SU-DHL-6 (cell line): ENCODE data around the gene STPG3.

ENCODE experiments used
- H2AFZ ChIP-seq: fragments of 200-600 bp; sonication (generic); 2 replicates; pipeline ENCODE4 v1.6.1; 2014; ENCODE audit warnings: low read depth, mild to moderate bottlenecking, moderate library complexity, mixed read lengths, antibody characterized with exemption, low read length; ENCODE audit not compliant: severe bottlenecking
- H3F3A ChIP-seq: fragments of 200-600 bp; shearing (Covaris generic); 2 replicates; pipeline ENCODE4 v1.6.0; 2016; ENCODE audit warnings: antibody characterized with exemption, mild to moderate bottlenecking; ENCODE audit not compliant: insufficient read depth
- H3K27ac ChIP-seq: fragments of 200-600 bp; sonication (generic); 2 replicates; pipeline ENCODE4 v1.5.1; 2016; ENCODE audit warnings: low read depth, mild to moderate bottlenecking, low read length, moderate library complexity, mixed read lengths
- H3K27me3 ChIP-seq: fragments of 200-600 bp; sonication (generic), shearing (Covaris generic); 2 replicates; pipeline ENCODE4 v1.6.0; 2014; ENCODE audit warnings: mild to moderate bottlenecking, low read length
- H3K36me3 ChIP-seq: fragments of 200-600 bp; sonication (generic); 2 replicates; pipeline ENCODE4 v1.6.1; 2014; ENCODE audit warnings: mild to moderate bottlenecking, low read length, mixed read lengths
- H3K4me2 ChIP-seq: fragments of 300-600, 200-600 bp; shearing (Covaris generic), sonication (generic); 2 replicates; pipeline ENCODE4 v1.6.0; 2014; ENCODE audit warnings: low read length, low read depth, mild to moderate bottlenecking; ENCODE audit not compliant: poor library complexity, severe bottlenecking
- H3K4me3 ChIP-seq: fragments of 200-600 bp; sonication (generic); 2 replicates; pipeline ENCODE4 v1.5.1; 2014; ENCODE audit warnings: antibody characterized with exemption, low read length, mild to moderate bottlenecking, mixed read lengths; ENCODE audit not compliant: insufficient read depth, poor library complexity, severe bottlenecking
- H3K79me2 ChIP-seq: fragments of 200-600 bp; sonication (generic); 2 replicates; pipeline ENCODE4 v1.6.1; 2014; ENCODE audit warnings: mild to moderate bottlenecking, low read length, moderate library complexity; ENCODE audit not compliant: insufficient read depth
- H3K9ac ChIP-seq: fragments of 200-600 bp; sonication (generic); 2 replicates; pipeline ENCODE4 v1.7.0; 2014; ENCODE audit warnings: mild to moderate bottlenecking, low read length
- H3K9me2 ChIP-seq: fragments of 200-600 bp; sonication (generic); replicated peaks from 2 replicates; pipeline ENCODE4 v1.6.1; 2014; ENCODE audit warnings: low read length; ENCODE audit not compliant: insufficient read depth
- H3K9me3 ChIP-seq: fragments of 200-600 bp; sonication (generic); 2 replicates; pipeline ENCODE4 v1.6.1; 2014; ENCODE audit warnings: low read length, mixed read lengths; ENCODE audit not compliant: insufficient read depth
- H4K20me1 ChIP-seq: fragments of 200-600 bp; sonication (generic); 2 replicates; pipeline ENCODE4 v1.6.1; 2014; ENCODE audit warnings: low read depth, mild to moderate bottlenecking, antibody characterized with exemption, low read length, moderate library complexity, mixed read lengths
- EZH2phosphoT487 ChIP-seq: fragments of 200-600 bp; sonication (generic), shearing (Covaris generic); conservative IDR thresholded peaks from 2 replicates; pipeline ENCODE4 v1.6.1; 2018; ENCODE audit warnings: mild to moderate bottlenecking, antibody characterized with exemption, low read length, moderate library complexity, mixed read lengths
- TF ChIP-seq, protein P1 (sequence below): fragments of 200-600 bp; sonication (generic); IDR thresholded peaks from one replicate; pipeline ENCODE4 v1.5.1; 2017; ENCODE audit warnings: antibody characterized with exemption, mild to moderate bottlenecking, low read length, moderate library complexity; ENCODE audit not compliant: insufficient read depth, poor library complexity, severe bottlenecking

STPG3 gene

DNA sequence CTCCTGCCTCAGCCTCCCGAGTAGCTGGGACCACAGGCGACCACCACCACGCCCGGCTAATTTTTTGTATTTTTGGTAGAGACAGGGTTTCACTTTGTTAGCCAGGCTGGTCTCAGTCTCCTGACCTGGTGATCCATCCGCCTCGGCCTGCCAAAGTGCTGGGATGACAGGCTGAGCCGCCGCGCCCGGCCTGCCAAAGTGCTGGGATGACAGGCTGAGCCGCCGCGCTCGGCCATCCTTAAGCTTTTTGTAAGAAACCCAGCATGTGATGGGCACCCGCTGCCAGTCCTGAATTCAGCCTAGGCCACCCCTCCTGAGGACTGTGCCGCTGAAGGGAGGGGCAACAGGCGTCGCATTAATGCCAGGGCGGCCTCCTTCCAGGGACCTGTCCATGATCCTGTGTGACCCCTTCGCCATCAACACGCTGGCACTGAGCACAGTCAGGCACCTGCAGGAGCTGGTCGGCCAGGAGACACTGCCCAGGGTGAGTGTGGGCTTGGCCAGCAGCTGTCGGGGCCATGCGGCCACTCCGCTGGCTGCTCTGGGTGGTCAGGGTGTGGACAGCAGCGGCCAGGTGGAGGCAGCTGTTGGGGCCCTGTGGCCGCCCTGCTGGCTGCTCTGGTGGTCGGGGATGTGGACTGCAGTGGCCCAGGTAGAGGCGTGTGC lies 14.5 kb downstream of the STPG3 start:
- Histone ChIP-seq H3K9me3 (no peaks in the 10 kb centered on the region), H3K27ac (no peak overlapping the region), H3F3A (0 out of 2 replicates have a peak, but pooled peaks cover 9% of the 10 kb centered on the region), H3K36me3 (no peaks in the 10 kb centered on the region), H4K20me1 (no peaks in the 10 kb centered on the region), H3K9ac (no peak overlapping the region), H3K4me2 (no peak overlapping the region), H3K9me2 (no peaks in the 10 kb centered on the region), H3K27me3 (no peaks in the 10 kb centered on the region), H3K4me3 (no peak overlapping the region), H3K79me2 (no peaks in the 10 kb centered on the region), H2AFZ (no peak overlapping the region)
- no peak for TF ChIP-seq EZH2phosphoT487
- TF ChIP-seq, protein P1, sequence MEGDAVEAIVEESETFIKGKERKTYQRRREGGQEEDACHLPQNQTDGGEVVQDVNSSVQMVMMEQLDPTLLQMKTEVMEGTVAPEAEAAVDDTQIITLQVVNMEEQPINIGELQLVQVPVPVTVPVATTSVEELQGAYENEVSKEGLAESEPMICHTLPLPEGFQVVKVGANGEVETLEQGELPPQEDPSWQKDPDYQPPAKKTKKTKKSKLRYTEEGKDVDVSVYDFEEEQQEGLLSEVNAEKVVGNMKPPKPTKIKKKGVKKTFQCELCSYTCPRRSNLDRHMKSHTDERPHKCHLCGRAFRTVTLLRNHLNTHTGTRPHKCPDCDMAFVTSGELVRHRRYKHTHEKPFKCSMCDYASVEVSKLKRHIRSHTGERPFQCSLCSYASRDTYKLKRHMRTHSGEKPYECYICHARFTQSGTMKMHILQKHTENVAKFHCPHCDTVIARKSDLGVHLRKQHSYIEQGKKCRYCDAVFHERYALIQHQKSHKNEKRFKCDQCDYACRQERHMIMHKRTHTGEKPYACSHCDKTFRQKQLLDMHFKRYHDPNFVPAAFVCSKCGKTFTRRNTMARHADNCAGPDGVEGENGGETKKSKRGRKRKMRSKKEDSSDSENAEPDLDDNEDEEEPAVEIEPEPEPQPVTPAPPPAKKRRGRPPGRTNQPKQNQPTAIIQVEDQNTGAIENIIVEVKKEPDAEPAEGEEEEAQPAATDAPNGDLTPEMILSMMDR: no peak

DNA sequence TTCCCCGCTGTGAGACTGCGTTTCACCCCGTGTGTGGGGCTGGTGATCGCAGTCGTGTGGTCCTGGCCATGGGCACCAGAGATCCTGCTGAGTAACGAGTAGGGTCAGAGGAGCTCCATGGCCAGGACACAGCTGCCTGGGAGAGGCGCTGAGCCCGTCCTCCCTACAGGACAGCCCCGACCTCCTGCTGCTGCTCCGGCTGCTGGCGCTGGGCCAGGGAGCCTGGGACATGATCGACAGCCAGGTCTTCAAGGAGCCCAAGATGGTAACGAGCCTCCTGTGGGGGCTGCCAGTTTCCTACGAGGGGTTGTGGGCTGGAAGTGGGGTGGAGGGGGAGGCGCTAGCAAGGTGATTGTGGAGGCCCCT lies 15.1 kb downstream of the STPG3 start:
- no peaks in the 10 kb centered on the region for H3K79me2 ChIP-seq
- H3K9ac ChIP-seq: no peak overlapping the region
- no peak overlapping the region for H3K4me3 ChIP-seq
- H4K20me1 ChIP-seq: no peaks in the 10 kb centered on the region
- H3K4me2 ChIP-seq: no peak overlapping the region
- H3K36me3 ChIP-seq: no peaks in the 10 kb centered on the region
- no peak overlapping the region for H2AFZ ChIP-seq
- no peaks in the 10 kb centered on the region for H3K27me3 ChIP-seq
- no peaks in the 10 kb centered on the region for H3K9me2 ChIP-seq
- H3K27ac ChIP-seq: no peak overlapping the region
- no peak for TF ChIP-seq EZH2phosphoT487
- TF ChIP-seq, protein P1: no peak
- 0 out of 2 replicates have a peak, but pooled peaks cover 9% of the 10 kb centered on the region for H3F3A ChIP-seq
- no peaks in the 10 kb centered on the region for H3K9me3 ChIP-seq

DNA sequence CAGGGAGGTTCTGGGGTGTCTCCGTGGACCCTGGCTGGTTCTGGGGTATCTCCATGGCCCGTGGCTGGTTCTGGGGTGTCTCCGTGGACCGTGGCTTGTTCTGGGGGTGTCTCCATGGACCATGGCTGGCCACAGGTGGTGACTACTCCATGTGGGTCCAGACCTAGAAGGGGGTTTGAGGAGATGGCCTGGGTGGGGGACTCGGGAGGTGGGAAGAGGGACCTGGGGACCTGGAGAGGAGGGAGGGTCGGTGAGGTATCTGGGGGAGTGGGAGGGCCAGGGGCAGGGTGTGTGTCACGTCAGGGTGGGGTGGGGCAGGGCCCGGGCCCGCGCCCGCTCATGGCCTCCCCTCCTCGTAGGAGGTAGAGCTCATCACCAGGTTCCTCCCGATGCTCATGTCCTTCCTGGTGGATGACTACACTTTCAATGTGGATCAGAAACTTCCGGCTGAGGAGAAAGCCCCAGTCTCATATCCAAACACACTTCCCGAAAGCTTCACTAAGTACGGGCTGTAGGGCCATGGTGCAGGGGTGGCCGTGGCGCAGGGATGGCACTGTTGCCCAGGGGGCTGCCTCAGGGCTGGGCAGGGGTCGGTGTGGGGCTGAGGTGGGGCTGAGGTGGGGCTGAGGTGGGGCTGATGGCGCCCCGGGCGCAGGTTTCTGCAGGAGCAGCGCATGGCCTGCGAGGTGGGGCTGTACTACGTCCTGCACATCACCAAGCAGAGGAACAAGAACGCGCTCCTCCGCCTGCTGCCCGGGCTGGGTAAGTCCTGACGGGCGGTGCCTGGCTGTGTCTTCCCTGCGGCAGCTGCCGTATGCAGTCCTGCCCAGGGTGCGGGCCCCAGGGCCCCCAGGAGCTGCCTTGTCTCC lies 15.7 kb downstream of the STPG3 start:
- H3K9me2 ChIP-seq: no peaks in the 10 kb centered on the region
- H4K20me1 ChIP-seq: no peaks in the 10 kb centered on the region
- 0 out of 2 replicates have a peak, but pooled peaks cover 9% of the 10 kb centered on the region for H3F3A ChIP-seq
- H3K27ac ChIP-seq: no peak overlapping the region
- H3K79me2 ChIP-seq: no peaks in the 10 kb centered on the region
- no peaks in the 10 kb centered on the region for H3K36me3 ChIP-seq
- H3K4me2 ChIP-seq: no peak overlapping the region
- no peak overlapping the region for H3K9ac ChIP-seq
- no peaks in the 10 kb centered on the region for H3K9me3 ChIP-seq
- H2AFZ ChIP-seq: no peak overlapping the region
- TF ChIP-seq EZH2phosphoT487: no peak
- TF ChIP-seq, protein P1: no peak
- no peaks in the 10 kb centered on the region for H3K27me3 ChIP-seq
- no peak overlapping the region for H3K4me3 ChIP-seq
